ENCODE measurements around the gene TRIP4.

- TF ChIP-seq POLR2A (IDR thresholded peaks at IDR 0.05) = no peak
- TF ChIP-seq, protein P1, sequence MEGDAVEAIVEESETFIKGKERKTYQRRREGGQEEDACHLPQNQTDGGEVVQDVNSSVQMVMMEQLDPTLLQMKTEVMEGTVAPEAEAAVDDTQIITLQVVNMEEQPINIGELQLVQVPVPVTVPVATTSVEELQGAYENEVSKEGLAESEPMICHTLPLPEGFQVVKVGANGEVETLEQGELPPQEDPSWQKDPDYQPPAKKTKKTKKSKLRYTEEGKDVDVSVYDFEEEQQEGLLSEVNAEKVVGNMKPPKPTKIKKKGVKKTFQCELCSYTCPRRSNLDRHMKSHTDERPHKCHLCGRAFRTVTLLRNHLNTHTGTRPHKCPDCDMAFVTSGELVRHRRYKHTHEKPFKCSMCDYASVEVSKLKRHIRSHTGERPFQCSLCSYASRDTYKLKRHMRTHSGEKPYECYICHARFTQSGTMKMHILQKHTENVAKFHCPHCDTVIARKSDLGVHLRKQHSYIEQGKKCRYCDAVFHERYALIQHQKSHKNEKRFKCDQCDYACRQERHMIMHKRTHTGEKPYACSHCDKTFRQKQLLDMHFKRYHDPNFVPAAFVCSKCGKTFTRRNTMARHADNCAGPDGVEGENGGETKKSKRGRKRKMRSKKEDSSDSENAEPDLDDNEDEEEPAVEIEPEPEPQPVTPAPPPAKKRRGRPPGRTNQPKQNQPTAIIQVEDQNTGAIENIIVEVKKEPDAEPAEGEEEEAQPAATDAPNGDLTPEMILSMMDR (IDR thresholded peaks at IDR 0.05) = no peak
Measured at GRCh38 chr15:64461721-64462162, 74.1 kb downstream of the TRIP4 start.

Measured in tibial nerve (tissue), 3 donors.